IMR-90 (cell line): ENCODE data around the gene TANGO2. TPM values are rescaled to one million over a fixed set of nuclear protein-coding genes. Genes with fewer than 3 reads are reported as not detected.

Experiments used
- ATAC-seq: fragments of 200-7000 bp; cut with Tn5 transposase; 2 replicates; pipeline ENCODE4 v1.9.1; 2020; ENCODE audit warnings: low read depth, mild to moderate bottlenecking, moderate library complexity
- BruUV-seq: library from RNA; stranded (reverse); fragments of 400-500 nt; replicated peaks from 2 replicates; lab custom pipeline; 2021; lab: Mats Ljungman, UMichigan
- CTCF ChIA-PET: fragments of 300-600 bp; formaldehyde crosslinking; extraction: SDS; loops from one replicate; lab custom pipeline; 2021; ENCODE audit warnings: antibody characterized with exemption; lab: Yijun Ruan, JAX
- POLR2A ChIA-PET: fragments of 300-600 bp; sonication (Branson Sonifier 250); formaldehyde crosslinking; loops from one replicate; lab custom pipeline; 2022; ENCODE audit warnings: antibody characterized with exemption; ENCODE audit not compliant: unreplicated experiment; lab: Charles Lee
- DNase-seq: peaks from one replicate; pipeline ENCODE4 v3.0.0; 2013
- H2AFZ ChIP-seq: replicated peaks from 2 replicates; pipeline ENCODE3; 2013; ENCODE audit warnings: low read length, mild to moderate bottlenecking; ENCODE audit not compliant: poor library complexity
- H2AK5ac ChIP-seq: 2 replicates; pipeline ENCODE4 v1.6.1; 2013; ENCODE audit warnings: low read depth, low read length, inconsistent platforms
- H2AK9ac ChIP-seq: replicated peaks from 2 replicates; pipeline ENCODE3; 2013; ENCODE audit warnings: mild to moderate bottlenecking, low read depth, low read length, moderate library complexity; ENCODE audit not compliant: poor library complexity
- H2BK120ac ChIP-seq: 2 replicates; pipeline ENCODE4 v1.6.1; 2013; ENCODE audit warnings: low read depth, low read length, inconsistent platforms
- H2BK15ac ChIP-seq: 3 replicates; pipeline ENCODE4 v1.6.1; 2013; ENCODE audit warnings: low read depth, low read length, inconsistent platforms
- H2BK20ac ChIP-seq: 2 replicates; pipeline ENCODE4 v1.6.1; 2013; ENCODE audit warnings: low read depth, mild to moderate bottlenecking, inconsistent platforms, low read length, moderate library complexity
- H2BK5ac ChIP-seq: 2 replicates; pipeline ENCODE4 v1.6.1; 2013; ENCODE audit warnings: mild to moderate bottlenecking, low read depth, low read length, inconsistent platforms; ENCODE audit not compliant: poor library complexity, severe bottlenecking
- H3K14ac ChIP-seq: replicated peaks from 2 replicates; pipeline ENCODE4 v1.6.1; 2013; ENCODE audit warnings: low read depth, low read length, inconsistent platforms
- H3K18ac ChIP-seq: 2 replicates; pipeline ENCODE4 v1.6.1; 2013; ENCODE audit warnings: low read depth, low read length, control low read depth
- H3K23ac ChIP-seq: 2 replicates; pipeline ENCODE4 v1.6.1; 2013; ENCODE audit warnings: low read depth, low read length, inconsistent platforms
- H3K27ac ChIP-seq: 2 replicates; pipeline ENCODE4 v1.5.1; 2013; ENCODE audit warnings: mild to moderate bottlenecking, control low read depth, low read length; ENCODE audit not compliant: insufficient read depth
- H3K27me3 ChIP-seq: 2 replicates; pipeline ENCODE4 v1.6.1; 2013; ENCODE audit warnings: low read length; ENCODE audit not compliant: control insufficient read depth, insufficient read depth
- H3K36me3 ChIP-seq: 2 replicates; pipeline ENCODE4 v1.6.1; 2013; ENCODE audit warnings: low read length, mixed read lengths; ENCODE audit not compliant: control insufficient read depth, insufficient read depth
- H3K4ac ChIP-seq: 2 replicates; pipeline ENCODE4 v1.6.1; 2013; ENCODE audit warnings: low read depth, low read length, inconsistent platforms
- H3K4me1 ChIP-seq: 2 replicates; pipeline ENCODE4 v1.6.1; 2013; ENCODE audit warnings: low read length, mixed read lengths; ENCODE audit not compliant: control insufficient read depth, insufficient read depth
- H3K4me2 ChIP-seq: 2 replicates; pipeline ENCODE4 v1.6.1; 2013; ENCODE audit warnings: low read depth, mild to moderate bottlenecking, control low read depth, low read length, moderate library complexity
- H3K4me3 ChIP-seq: 2 replicates; pipeline ENCODE4 v1.5.1; 2013; ENCODE audit warnings: low read depth, mild to moderate bottlenecking, control low read depth, low read length, moderate library complexity; ENCODE audit not compliant: insufficient read depth
- H3K56ac ChIP-seq: 2 replicates; pipeline ENCODE4 v1.6.1; 2013; ENCODE audit warnings: low read length, inconsistent platforms; ENCODE audit not compliant: insufficient read depth; ENCODE audit errors: extremely low read depth
- H3K79me1 ChIP-seq, 2 experiments: 2 replicates each; pipeline ENCODE4 v1.6.1; 2013; ENCODE audit warnings: low read length in 2 of 2, inconsistent platforms in 1 of 2, low read depth in 1 of 2
- H3K9ac ChIP-seq: 2 replicates; pipeline ENCODE4 v1.6.1; 2013; ENCODE audit warnings: low read depth, low read length, control low read depth
- H3K9me1 ChIP-seq: 2 replicates; pipeline ENCODE4 v1.6.1; 2013; ENCODE audit warnings: low read length, inconsistent platforms; ENCODE audit not compliant: insufficient read depth
- H3K9me3 ChIP-seq: 2 replicates; pipeline ENCODE4 v1.6.1; 2013; ENCODE audit warnings: low read length; ENCODE audit not compliant: control insufficient read depth, insufficient read depth
- H4K20me1 ChIP-seq: 2 replicates; pipeline ENCODE4 v1.6.1; 2013; ENCODE audit warnings: low read length, inconsistent platforms; ENCODE audit not compliant: insufficient read depth
- H4K5ac ChIP-seq: 2 replicates; pipeline ENCODE4 v1.6.1; 2013; ENCODE audit warnings: mild to moderate bottlenecking, low read depth, low read length, control low read depth
- H4K8ac ChIP-seq, 2 experiments: 2 replicates each; pipeline ENCODE4 v1.6.1; 2013; ENCODE audit warnings: low read depth in 2 of 2, low read length in 2 of 2, control low read depth in 1 of 2, inconsistent platforms in 1 of 2
- H4K91ac ChIP-seq: 2 replicates; pipeline ENCODE4 v1.6.1; 2013; ENCODE audit warnings: low read depth, low read length, inconsistent platforms; ENCODE audit not compliant: insufficient read depth
- FOS ChIP-seq: fragments of 150-350 bp; IDR thresholded peaks from 2 replicates; pipeline ENCODE4 v1.6.1; 2016; ENCODE audit warnings: low read depth, low read length
- MAFK ChIP-seq: IDR thresholded peaks from 2 replicates; pipeline ENCODE4 v1.6.1; 2012; ENCODE audit warnings: low read depth, low read length, improper control_type of control experiment
- WGBS, 2 experiments: methylation state at CpG; one replicate each; pipeline versions ENCODE4 v1.1.5 to v1.1.7; 2013; ENCODE audit warnings: missing lambda C conversion rate in 2 of 2; ENCODE audit not compliant: insufficient read length in 1 of 2; ENCODE audit errors: extremely low coverage in 2 of 2; 5-methylcytosine and 5-hydroxymethylcytosine counted together
- dilution Hi-C: fragments of 300-500 bp; cut with HindIII; formaldehyde crosslinking; loops from one replicate; pipeline ENCODE4 v1.14.3; 2018; ENCODE audit warnings: low sequenced_read_pairs; ENCODE audit not compliant: unreplicated experiment
- in situ Hi-C: fragments of 300-500 bp; cut with MboI; formaldehyde crosslinking; loops from 3 replicates; pipeline ENCODE4 v1.14.3; 2019; ENCODE audit warnings: low sequenced_read_pairs, inconsistent platforms, mixed read lengths
- intact Hi-C: fragments of 100-400 bp; cut with micrococcal nuclease; formaldehyde crosslinking; loops from 2 replicates; pipeline ENCODE4 v1.10.0; 2022
- polyA plus RNA-seq, 3 experiments: library from polyadenylated mRNA; depleted of rRNA; stranded (reverse); fragments of >200 nt; gene quantifications; 2 replicates each; pipeline ENCODE4 v1.2.3, GENCODE V29; 2012; ENCODE audit warnings: low replicate concordance in 1 of 3
- total RNA-seq: library from RNA; depleted of rRNA; stranded (reverse); fragments of >200 nt; gene quantifications from 2 replicates; pipeline ENCODE4 v1.2.3, GENCODE V29; 2012
- TF ChIP-seq, protein P1 (sequence below): conservative IDR thresholded peaks from 2 replicates; pipeline ENCODE4 v1.5.1; 2012; ENCODE audit warnings: mild to moderate bottlenecking, low read depth, low read length, improper control_type of control experiment

The TANGO2 gene
- total and polyA plus RNA-seq, 2 of the 4 experiments (the other 2 are of a cell fraction) = 45.1 to 75.1 TPM

- intact Hi-C loops = no loop called here
- Histone ChIP-seq H3K18ac (no peak overlapping the region), H3K4me3 (no peak overlapping the region), H2BK15ac (no peak overlapping the region), H2BK120ac (no peak overlapping the region), H3K27ac (no peak overlapping the region), H3K56ac (no peak overlapping the region), H3K9me1 (peaks cover 2% of the 10 kb centered on the region; the same call in 1 of the 2 replicates), H3K4me2 (no peak overlapping the region), H3K9me3 (no peaks in the 10 kb centered on the region), H4K91ac (no peak overlapping the region), H4K8ac (no peak overlapping the region), H3K23ac (no peak overlapping the region), H2BK5ac (no peak overlapping the region), H4K20me1 (peaks cover 53% of the 10 kb centered on the region), H3K4me1 (peaks cover 4% of the 10 kb centered on the region; the same call in 1 of the 2 replicates), H3K36me3 (peaks cover 87% of the 10 kb centered on the region), H2BK20ac (no peak overlapping the region), H3K9ac (no peak overlapping the region), H2AK5ac (no peak overlapping the region), H3K14ac (no peak overlapping the region), H2AK9ac (no peak overlapping the region), H3K4ac (no peak overlapping the region), H3K27me3 (no peaks in the 10 kb centered on the region), H2AFZ (no peak overlapping the region), H3K79me1 (peaks cover 40 to 86% of the 10 kb centered on the region in 2 experiments), H4K5ac (no peak overlapping the region)
- ChIA-PET POLR2A (no interaction called here), CTCF (no interaction called here)
- dilution Hi-C loops = no loop called here
- in situ Hi-C loops = no loop called here
- no TSS peak for BruUV-seq
- ATAC-seq = no peak
- TF ChIP-seq FOS (no peak), MAFK (no peak)
- TF ChIP-seq, protein P1, sequence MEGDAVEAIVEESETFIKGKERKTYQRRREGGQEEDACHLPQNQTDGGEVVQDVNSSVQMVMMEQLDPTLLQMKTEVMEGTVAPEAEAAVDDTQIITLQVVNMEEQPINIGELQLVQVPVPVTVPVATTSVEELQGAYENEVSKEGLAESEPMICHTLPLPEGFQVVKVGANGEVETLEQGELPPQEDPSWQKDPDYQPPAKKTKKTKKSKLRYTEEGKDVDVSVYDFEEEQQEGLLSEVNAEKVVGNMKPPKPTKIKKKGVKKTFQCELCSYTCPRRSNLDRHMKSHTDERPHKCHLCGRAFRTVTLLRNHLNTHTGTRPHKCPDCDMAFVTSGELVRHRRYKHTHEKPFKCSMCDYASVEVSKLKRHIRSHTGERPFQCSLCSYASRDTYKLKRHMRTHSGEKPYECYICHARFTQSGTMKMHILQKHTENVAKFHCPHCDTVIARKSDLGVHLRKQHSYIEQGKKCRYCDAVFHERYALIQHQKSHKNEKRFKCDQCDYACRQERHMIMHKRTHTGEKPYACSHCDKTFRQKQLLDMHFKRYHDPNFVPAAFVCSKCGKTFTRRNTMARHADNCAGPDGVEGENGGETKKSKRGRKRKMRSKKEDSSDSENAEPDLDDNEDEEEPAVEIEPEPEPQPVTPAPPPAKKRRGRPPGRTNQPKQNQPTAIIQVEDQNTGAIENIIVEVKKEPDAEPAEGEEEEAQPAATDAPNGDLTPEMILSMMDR = no peak
- DNase-seq = no peak
- WGBS, 2 experiments = 93% methylated on average over 2 of the region's 9 CpGs; no CpG with 5 or more reads in 1 of the 2 experiments
Observed at GRCh38 chr22:20090730-20091240, 69.9 kb downstream of the TANGO2 start.
